Measurements from ENCODE around the gene LRMDA. TPM values are rescaled to one million over a fixed set of nuclear protein-coding genes. Genes with fewer than 3 reads are reported as not detected.

The LRMDA gene
- total RNA-seq, 2 experiments from 2014 or later, result not detected

DNA sequence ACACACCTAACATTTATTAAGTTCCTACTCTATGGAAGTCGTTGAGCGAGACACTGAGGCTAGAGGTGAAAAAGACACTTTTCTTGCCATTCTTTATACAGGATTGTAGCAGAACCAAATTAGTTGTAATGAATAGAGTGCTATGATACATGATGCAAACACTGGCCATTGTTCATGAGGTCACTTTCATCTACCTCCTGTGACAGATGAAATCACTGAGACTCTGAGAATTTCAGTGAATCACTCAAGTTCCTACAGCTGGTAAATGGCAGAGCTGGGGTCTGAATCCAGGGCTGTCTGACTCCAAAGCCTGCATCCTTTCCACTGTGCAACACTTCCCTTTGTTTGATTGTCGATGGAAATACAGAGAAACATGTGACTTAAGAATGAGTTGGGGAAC is 657.6 kb downstream of the LRMDA start:
- Histone ChIP-seq H3K9me3 (ENCODE audit: low read length) (no peaks in the 10 kb centered on the region), H3K9me2 (ENCODE audit: insufficient read depth, low read length) (no peaks in the 10 kb centered on the region), H3K79me2 (ENCODE audit: insufficient read depth, low read depth, low read length) (no peaks in the 10 kb centered on the region), H3K4me2 (ENCODE audit: low read length) (no peak overlapping the region), H3K4me1 (ENCODE audit: insufficient read depth, low read length, poor library complexity, severe bottlenecking) (no peaks in the 10 kb centered on the region), H3K27ac (ENCODE audit: low read depth, low read length, poor library complexity, severe bottlenecking) (no peak overlapping the region), H4K20me1 (ENCODE audit: insufficient read depth, low read length) (no peaks in the 10 kb centered on the region), H2AFZ (ENCODE audit: low read length) (no peak overlapping the region), H3K36me3 (ENCODE audit: insufficient read depth, low read length) (no peaks in the 10 kb centered on the region), H3K4me3 (ENCODE audit: low read depth, low read length, poor library complexity, severe bottlenecking) (no peak overlapping the region)
- intact Hi-C loops (cut with micrococcal nuclease; ENCODE audit: unreplicated experiment), result no loop called here
- no peak for DNase-seq (ENCODE audit: low spot score)
- ChIA-PET CTCF (ENCODE audit: unreplicated experiment) (no interaction called here), POLR2A (interaction anchor here (0.6 kb wide), 1 partner anchor 31 kb away, joined by 5 read pairs; no protein-coding TSS in a partner anchor)
- no TSS peak for BruUV-seq (replicated peaks)
- TF ChIP-seq, protein P1, sequence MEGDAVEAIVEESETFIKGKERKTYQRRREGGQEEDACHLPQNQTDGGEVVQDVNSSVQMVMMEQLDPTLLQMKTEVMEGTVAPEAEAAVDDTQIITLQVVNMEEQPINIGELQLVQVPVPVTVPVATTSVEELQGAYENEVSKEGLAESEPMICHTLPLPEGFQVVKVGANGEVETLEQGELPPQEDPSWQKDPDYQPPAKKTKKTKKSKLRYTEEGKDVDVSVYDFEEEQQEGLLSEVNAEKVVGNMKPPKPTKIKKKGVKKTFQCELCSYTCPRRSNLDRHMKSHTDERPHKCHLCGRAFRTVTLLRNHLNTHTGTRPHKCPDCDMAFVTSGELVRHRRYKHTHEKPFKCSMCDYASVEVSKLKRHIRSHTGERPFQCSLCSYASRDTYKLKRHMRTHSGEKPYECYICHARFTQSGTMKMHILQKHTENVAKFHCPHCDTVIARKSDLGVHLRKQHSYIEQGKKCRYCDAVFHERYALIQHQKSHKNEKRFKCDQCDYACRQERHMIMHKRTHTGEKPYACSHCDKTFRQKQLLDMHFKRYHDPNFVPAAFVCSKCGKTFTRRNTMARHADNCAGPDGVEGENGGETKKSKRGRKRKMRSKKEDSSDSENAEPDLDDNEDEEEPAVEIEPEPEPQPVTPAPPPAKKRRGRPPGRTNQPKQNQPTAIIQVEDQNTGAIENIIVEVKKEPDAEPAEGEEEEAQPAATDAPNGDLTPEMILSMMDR (conservative IDR thresholded peaks at IDR 0.05; ENCODE audit: low read length), result no peak

DNA sequence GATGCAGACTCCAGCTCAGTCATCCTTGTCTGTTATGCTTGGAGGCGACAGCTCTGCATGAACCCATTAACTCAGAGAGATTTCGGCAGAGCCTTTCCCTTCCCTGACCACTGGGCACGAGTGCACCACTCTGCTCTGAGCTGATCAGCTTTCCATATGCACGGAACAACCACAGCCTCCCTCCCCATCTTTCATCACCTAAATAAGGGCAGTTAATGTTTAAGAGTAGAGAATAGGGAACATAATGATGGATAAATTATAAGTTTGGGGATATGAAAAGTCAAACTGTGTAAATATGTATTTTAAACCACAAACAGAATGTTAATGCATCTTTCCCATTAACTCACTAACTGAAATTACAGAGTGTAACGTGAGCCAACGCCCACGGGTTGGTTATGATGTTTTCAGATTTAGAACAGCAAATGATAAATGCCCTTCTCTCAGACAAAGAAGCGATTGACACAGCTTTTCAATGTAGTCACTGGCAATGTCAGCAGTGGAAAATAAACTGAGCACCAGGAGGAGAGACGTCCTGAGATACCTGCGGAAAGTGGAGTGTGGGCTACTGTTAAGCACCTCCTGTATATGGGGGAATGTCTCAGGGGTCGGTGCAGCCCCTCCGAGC is 658.2 kb downstream of the LRMDA start:
- no peak overlapping the region for H2AFZ ChIP-seq (ENCODE audit: low read length)
- intact Hi-C loops (cut with micrococcal nuclease; ENCODE audit: unreplicated experiment), result no loop called here
- no peaks in the 10 kb centered on the region for H3K4me1 ChIP-seq (ENCODE audit: insufficient read depth, low read length, poor library complexity, severe bottlenecking)
- ChIA-PET CTCF (ENCODE audit: unreplicated experiment) (no interaction called here), POLR2A (interaction anchor here (0.6 kb wide), 1 partner anchor 31 kb away, joined by 5 read pairs; no protein-coding TSS in a partner anchor)
- BruUV-seq (replicated peaks), result no TSS peak
- H3K36me3 ChIP-seq (ENCODE audit: insufficient read depth, low read length), result no peaks in the 10 kb centered on the region
- no peaks in the 10 kb centered on the region for H3K9me2 ChIP-seq (ENCODE audit: insufficient read depth, low read length)
- H4K20me1 ChIP-seq (ENCODE audit: insufficient read depth, low read length), result no peaks in the 10 kb centered on the region
- no peak overlapping the region for H3K4me3 ChIP-seq (ENCODE audit: low read depth, low read length, poor library complexity, severe bottlenecking)
- no peaks in the 10 kb centered on the region for H3K79me2 ChIP-seq (ENCODE audit: insufficient read depth, low read depth, low read length)
- H3K27ac ChIP-seq (ENCODE audit: low read depth, low read length, poor library complexity, severe bottlenecking), result no peak overlapping the region
- H3K9me3 ChIP-seq (ENCODE audit: low read length), result no peaks in the 10 kb centered on the region
- no peak for TF ChIP-seq EZH2phosphoT487 (IDR thresholded peaks at IDR 0.05; ENCODE audit: borderline replicate concordance, low read depth, low read length)
- TF ChIP-seq, protein P1 (conservative IDR thresholded peaks at IDR 0.05; ENCODE audit: low read length), result no peak
- no peak for DNase-seq (ENCODE audit: low spot score)
- no peak overlapping the region for H3K4me2 ChIP-seq (ENCODE audit: low read length)

DNA sequence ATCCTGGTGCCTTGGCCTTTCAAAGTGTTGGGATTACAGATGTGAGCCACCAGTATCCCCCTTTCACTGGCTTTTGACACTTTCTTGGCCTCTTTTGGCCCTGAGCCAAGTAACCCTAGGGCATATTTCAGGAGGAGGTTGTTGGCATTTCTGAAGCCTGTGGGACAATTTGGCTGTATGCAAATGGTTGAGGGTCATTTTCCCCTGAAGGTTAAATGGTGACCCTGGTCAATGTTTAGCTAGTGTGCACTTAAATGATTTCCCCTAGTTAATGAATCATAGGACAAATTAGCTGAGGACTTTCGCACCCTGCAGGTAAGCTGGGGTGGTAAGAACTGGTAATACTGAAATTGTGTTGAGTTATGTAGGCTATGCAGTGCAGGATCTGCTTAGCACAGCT is 660.5 kb downstream of the LRMDA start:
- TF ChIP-seq EZH2phosphoT487 (IDR thresholded peaks at IDR 0.05; ENCODE audit: borderline replicate concordance, low read depth, low read length), result no peak
- TF ChIP-seq, protein P1 (conservative IDR thresholded peaks at IDR 0.05; ENCODE audit: low read length), result no peak
- intact Hi-C loops (cut with micrococcal nuclease; ENCODE audit: unreplicated experiment), result no loop called here
- no peak overlapping the region for H3K4me2 ChIP-seq (ENCODE audit: low read length)
- no peaks in the 10 kb centered on the region for H3K79me2 ChIP-seq (ENCODE audit: insufficient read depth, low read depth, low read length)
- H3K4me3 ChIP-seq (ENCODE audit: low read depth, low read length, poor library complexity, severe bottlenecking), result no peak overlapping the region
- CTCF ChIA-PET (ENCODE audit: unreplicated experiment), result no interaction called here
- H3K9me2 ChIP-seq (ENCODE audit: insufficient read depth, low read length), result no peaks in the 10 kb centered on the region
- H2AFZ ChIP-seq (ENCODE audit: low read length), result no peak overlapping the region
- BruUV-seq (replicated peaks), result no TSS peak
- H3K4me1 ChIP-seq (ENCODE audit: insufficient read depth, low read length, poor library complexity, severe bottlenecking), result no peaks in the 10 kb centered on the region
- H3K36me3 ChIP-seq (ENCODE audit: insufficient read depth, low read length), result no peaks in the 10 kb centered on the region
- H3K27ac ChIP-seq (ENCODE audit: low read depth, low read length, poor library complexity, severe bottlenecking), result no peak overlapping the region
- POLR2A ChIA-PET, result no interaction called here
- no peaks in the 10 kb centered on the region for H3K9me3 ChIP-seq (ENCODE audit: low read length)
- H4K20me1 ChIP-seq (ENCODE audit: insufficient read depth, low read length), result no peaks in the 10 kb centered on the region
- DNase-seq (ENCODE audit: low spot score), result no peak

Data from OCI-LY7 (cell line).